Upper lobe of left lung (tissue), 6 donors: ENCODE results near the gene CTAG1B. TPM values are rescaled to one million over a fixed set of nuclear protein-coding genes. Genes with fewer than 3 reads are reported as not detected.

ENCODE experiments used
- small RNA-seq, 4 donors: library from RNA; depleted of rRNA; stranded (forward); fragments of <200 nt; gene quantifications; one replicate each; pipeline ENCODE3, GENCODE V24; 2016
- total RNA-seq, 6 donors: library from RNA; depleted of rRNA in 4 of 6; stranded (reverse); fragments of >200 nt in 4 of 6; gene quantifications; one replicate each; pipeline versions ENCODE4 v1.1.0 to v1.2.1, GENCODE V29; 2016 to 2021
- donor health status: DM: no; HTN: no; CAD: no; lungs with moderate emphysema.
- donor health status: DM: no; HTN: yes; CAD: no; lungs with severe emphysema.

Gene CTAG1B
- total RNA-seq, 6 donors from 2014 or later: not detected

Small RNA genes lying within 50 kb of the gene (small RNA-seq; reads per million reads assigned to genes)
- gene AC244090.1 (0 reads per million in 4 donors), gene AC244107.2 (0 reads per million in 4 donors)

Other genes with a start within 250 kb of the CTAG1B start
- 1,000 to 10,000 TPM in 5 of 6 donors, 100 to 1,000 TPM in 1; 800 to 1,760 (median 1,298) TPM for gene FLNA, start 244.6 kb downstream of the CTAG1B start, total RNA-seq
- 10 to 100 TPM; 42.3 to 60.8 (median 53.6) TPM for gene EMD, start 240.0 kb downstream of the CTAG1B start, total RNA-seq
- 1,000 to 10,000 TPM; 1,246 to 5,225 (median 2,943) TPM for gene RPL10, start 220.9 kb downstream of the CTAG1B start, total RNA-seq
- 10 to 100 TPM; 18.9 to 55.5 (median 48.2) TPM for gene DNASE1L1, start 210.0 kb downstream of the CTAG1B start, total RNA-seq
- gene TAFAZZIN, start 207.7 kb downstream of the CTAG1B start, total RNA-seq: 100 to 1,000 TPM in 2 of 6 donors, 10 to 100 TPM in 4; 39.1 to 228 (median 49.9) TPM
- gene ATP6AP1, start 190.6 kb downstream of the CTAG1B start, total RNA-seq: 100 to 1,000 TPM in 4 of 6 donors, 10 to 100 TPM in 2; 70.3 to 183 (median 108) TPM
- 100 to 1,000 TPM in 2 of 6 donors, 10 to 100 TPM in 4; 81.2 to 237 (median 96.0) TPM for gene GDI1, start 182.1 kb downstream of the CTAG1B start, total RNA-seq
- 100 to 1,000 TPM in 1 of 6 donors, 10 to 100 TPM in 5; 59.0 to 144 (median 72.7) TPM for gene FAM50A, start 175.1 kb downstream of the CTAG1B start, total RNA-seq
- 100 to 1,000 TPM in 1 of 6 donors, 10 to 100 TPM in 4, 1 to 10 TPM in 1; 7.9 to 195 (median 36.3) TPM for gene PLXNA3, start 161.0 kb downstream of the CTAG1B start, total RNA-seq
- 10 to 100 TPM; 16.6 to 25.4 (median 20.2) TPM for gene LAGE3, start 140.0 kb downstream of the CTAG1B start, total RNA-seq
- gene UBL4A, start 132.7 kb downstream of the CTAG1B start, total RNA-seq: 10 to 100 TPM; 13.6 to 52.2 (median 43.8) TPM
- gene SLC10A3, start 128.7 kb downstream of the CTAG1B start, total RNA-seq: 10 to 100 TPM; 16.8 to 33.4 (median 28.7) TPM
- gene FAM3A, start 103.0 kb downstream of the CTAG1B start, total RNA-seq: 10 to 100 TPM; 41.0 to 67.1 (median 49.3) TPM
- gene G6PD, start 72.4 kb downstream of the CTAG1B start, total RNA-seq: 100 to 1,000 TPM in 2 of 6 donors, 10 to 100 TPM in 4; 50.4 to 112 (median 81.7) TPM
- gene IKBKG, start 71.7 kb downstream of the CTAG1B start, total RNA-seq: 10 to 100 TPM; 11.1 to 46.3 (median 39.7) TPM
- not detected for gene CTAG1A, start 34.1 kb downstream of the CTAG1B start, total RNA-seq
- not detected for gene CTAG2, start 34.3 kb upstream of the CTAG1B start, total RNA-seq
- 10 to 100 TPM; 10.2 to 30.4 (median 15.4) TPM for gene GAB3, start 131.8 kb upstream of the CTAG1B start, total RNA-seq
- 10 to 100 TPM; 24.1 to 52.4 (median 33.2) TPM for gene DKC1, start 143.6 kb upstream of the CTAG1B start, total RNA-seq
- 10 to 100 TPM; 34.2 to 88.0 (median 52.4) TPM for gene MPP1, start 186.2 kb upstream of the CTAG1B start, total RNA-seq
- 1 to 10 TPM in 1 of 6 donors, not detected in 5; 1.5 TPM for gene SMIM9, start 215.4 kb upstream of the CTAG1B start, total RNA-seq